Astrocyte (in vitro differentiated cells and primary cell): ENCODE results near the gene COLGALT1.

Experiments
- EZH2 ChIP-seq: IDR thresholded peaks from 2 replicates; pipeline ENCODE4 v1.6.1; 2012; ENCODE audit warnings: mild to moderate bottlenecking, low read length, inconsistent platforms; ENCODE audit not compliant: insufficient read depth
- TF ChIP-seq, protein P1 (sequence below): IDR thresholded peaks from 2 replicates; pipeline ENCODE4 v1.5.1; 2011; ENCODE audit warnings: low read depth, mild to moderate bottlenecking, inconsistent platforms, low read length, moderate library complexity; ENCODE audit not compliant: insufficient read depth

- TF ChIP-seq EZH2 = no peak
- TF ChIP-seq, protein P1, sequence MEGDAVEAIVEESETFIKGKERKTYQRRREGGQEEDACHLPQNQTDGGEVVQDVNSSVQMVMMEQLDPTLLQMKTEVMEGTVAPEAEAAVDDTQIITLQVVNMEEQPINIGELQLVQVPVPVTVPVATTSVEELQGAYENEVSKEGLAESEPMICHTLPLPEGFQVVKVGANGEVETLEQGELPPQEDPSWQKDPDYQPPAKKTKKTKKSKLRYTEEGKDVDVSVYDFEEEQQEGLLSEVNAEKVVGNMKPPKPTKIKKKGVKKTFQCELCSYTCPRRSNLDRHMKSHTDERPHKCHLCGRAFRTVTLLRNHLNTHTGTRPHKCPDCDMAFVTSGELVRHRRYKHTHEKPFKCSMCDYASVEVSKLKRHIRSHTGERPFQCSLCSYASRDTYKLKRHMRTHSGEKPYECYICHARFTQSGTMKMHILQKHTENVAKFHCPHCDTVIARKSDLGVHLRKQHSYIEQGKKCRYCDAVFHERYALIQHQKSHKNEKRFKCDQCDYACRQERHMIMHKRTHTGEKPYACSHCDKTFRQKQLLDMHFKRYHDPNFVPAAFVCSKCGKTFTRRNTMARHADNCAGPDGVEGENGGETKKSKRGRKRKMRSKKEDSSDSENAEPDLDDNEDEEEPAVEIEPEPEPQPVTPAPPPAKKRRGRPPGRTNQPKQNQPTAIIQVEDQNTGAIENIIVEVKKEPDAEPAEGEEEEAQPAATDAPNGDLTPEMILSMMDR = no peak
Observed at GRCh38 chr19:17605117-17605516, 49.7 kb downstream of the COLGALT1 start.
